ENCODE results near the gene C1QL1.

Gene C1QL1

GRCh38 chr17:44971776-44972483, 3.8 kb upstream of the C1QL1 start:
- no peak overlapping the region for H3K4me2 ChIP-seq (ENCODE audit: low read length)

GRCh38 chr17:44970136-44970741, 2.1 kb upstream of the C1QL1 start:
- no peaks in the 10 kb centered on the region for H3K36me3 ChIP-seq (ENCODE audit: insufficient read depth, low read length)
- H3K9me2 ChIP-seq (ENCODE audit: low read depth, low read length), result no peaks in the 10 kb centered on the region
- H3K79me2 ChIP-seq (ENCODE audit: insufficient read depth, low read length), result no peaks in the 10 kb centered on the region
- no peaks in the 10 kb centered on the region for H3K9me3 ChIP-seq (ENCODE audit: low read length)
- H3K27ac ChIP-seq (ENCODE audit: low read depth, low read length, poor library complexity, severe bottlenecking), result no peak overlapping the region
- TF ChIP-seq CTCF (IDR thresholded peaks at IDR 0.05; ENCODE audit: low read length), result no peak
- TF ChIP-seq EZH2 (IDR thresholded peaks at IDR 0.05; ENCODE audit: borderline replicate concordance, low read length), result no peak
- no peaks in the 10 kb centered on the region for H4K20me1 ChIP-seq (ENCODE audit: insufficient read depth, low read length)
- H3K27me3 ChIP-seq (ENCODE audit: insufficient read depth, low read length), result peaks cover 9% of the 10 kb centered on the region
- no peak overlapping the region for H2AFZ ChIP-seq (ENCODE audit: low read length)
- H3K4me3 ChIP-seq (ENCODE audit: low read depth, low read length, poor library complexity, severe bottlenecking), result peak overlapping the region; percentile 57
- H3K4me2 ChIP-seq (ENCODE audit: low read length), result peak overlapping the region; percentile 53
- H3F3A ChIP-seq (ENCODE audit: insufficient read depth, low read length), result no peaks in the 10 kb centered on the region
- H3K4me1 ChIP-seq (ENCODE audit: insufficient read depth, low read length, severe bottlenecking), result peaks cover 19% of the 10 kb centered on the region
- peak overlapping the region; percentile 32; the same call in 1 of the 2 replicates for H3K9ac ChIP-seq (ENCODE audit: low read length)

More at GRCh38 chr17:44971776-44972483, 3.8 kb upstream of the C1QL1 start:
- Histone ChIP-seq H3K4me3 (ENCODE audit: low read depth, low read length, poor library complexity, severe bottlenecking) (no peak overlapping the region), H3K27ac (ENCODE audit: low read depth, low read length, poor library complexity, severe bottlenecking) (no peak overlapping the region), H3K27me3 (ENCODE audit: insufficient read depth, low read length) (peaks cover 9% of the 10 kb centered on the region), H3K9ac (ENCODE audit: low read length) (no peak overlapping the region), H3K4me1 (ENCODE audit: insufficient read depth, low read length, severe bottlenecking) (peaks cover 19% of the 10 kb centered on the region), H3K9me3 (ENCODE audit: low read length) (no peaks in the 10 kb centered on the region), H2AFZ (ENCODE audit: low read length) (no peak overlapping the region), H4K20me1 (ENCODE audit: insufficient read depth, low read length) (no peaks in the 10 kb centered on the region), H3K79me2 (ENCODE audit: insufficient read depth, low read length) (no peaks in the 10 kb centered on the region), H3F3A (ENCODE audit: insufficient read depth, low read length) (no peaks in the 10 kb centered on the region), H3K9me2 (ENCODE audit: low read depth, low read length) (no peaks in the 10 kb centered on the region), H3K36me3 (ENCODE audit: insufficient read depth, low read length) (no peaks in the 10 kb centered on the region)
- TF ChIP-seq CTCF (IDR thresholded peaks at IDR 0.05; ENCODE audit: low read length), result no peak
- TF ChIP-seq EZH2 (IDR thresholded peaks at IDR 0.05; ENCODE audit: borderline replicate concordance, low read length), result no peak

GRCh38 chr17:44969144-44969780, 1.2 kb upstream of the C1QL1 start:
- no peaks in the 10 kb centered on the region for H3K36me3 ChIP-seq (ENCODE audit: insufficient read depth, low read length)
- peaks cover 19% of the 10 kb centered on the region for H3K4me1 ChIP-seq (ENCODE audit: insufficient read depth, low read length, severe bottlenecking)
- no peaks in the 10 kb centered on the region for H3K9me2 ChIP-seq (ENCODE audit: low read depth, low read length)
- H3K27me3 ChIP-seq (ENCODE audit: insufficient read depth, low read length), result peaks cover 9% of the 10 kb centered on the region
- TF ChIP-seq CTCF (IDR thresholded peaks at IDR 0.05; ENCODE audit: low read length) (no peak), EZH2 (IDR thresholded peaks at IDR 0.05; ENCODE audit: borderline replicate concordance, low read length) (no peak)
- no peak overlapping the region for H3K4me3 ChIP-seq (ENCODE audit: low read depth, low read length, poor library complexity, severe bottlenecking)
- no peak overlapping the region for H2AFZ ChIP-seq (ENCODE audit: low read length)
- H3K9me3 ChIP-seq (ENCODE audit: low read length), result no peaks in the 10 kb centered on the region
- no peaks in the 10 kb centered on the region for H3K79me2 ChIP-seq (ENCODE audit: insufficient read depth, low read length)
- no peak overlapping the region for H3K9ac ChIP-seq (ENCODE audit: low read length)
- H3K4me2 ChIP-seq (ENCODE audit: low read length), result peak overlapping the region; percentile 53; the same call in 1 of the 2 replicates
- H3F3A ChIP-seq (ENCODE audit: insufficient read depth, low read length), result no peaks in the 10 kb centered on the region
- no peaks in the 10 kb centered on the region for H4K20me1 ChIP-seq (ENCODE audit: insufficient read depth, low read length)
- H3K27ac ChIP-seq (ENCODE audit: low read depth, low read length, poor library complexity, severe bottlenecking), result no peak overlapping the region

Measured in OCI-LY1 (cell line).